ENCODE measurements around the gene KRTAP5-10.
"Not testable (repeated sequence)": the region's sequence is repeated elsewhere in the genome, so short reads cannot be mapped to it uniquely, and the experiment has no call there.

The KRTAP5-10 gene

GRCh38 chr11:71572811-71573210 is 7.4 kb downstream of the KRTAP5-10 start:
- DNase-seq (ENCODE audit: low spot score), result no peak

GRCh38 chr11:71574418-71574817 is 9.1 kb downstream of the KRTAP5-10 start:
- no peak for DNase-seq (ENCODE audit: low spot score)

- no peak for DNase-seq (ENCODE audit: low spot score)
Observed at GRCh38 chr11:71575723-71576424, 10.5 kb downstream of the KRTAP5-10 start.

GRCh38 chr11:71576688-71577465 is 11.5 kb downstream of the KRTAP5-10 start:
- DNase-seq (ENCODE audit: low spot score), result not testable (repeated sequence)

- no peak for DNase-seq (ENCODE audit: low spot score)
Observed at GRCh38 chr11:71577469-71578004, 12.2 kb downstream of the KRTAP5-10 start.

- DNase-seq (ENCODE audit: low spot score), result not testable (repeated sequence)
Observed at GRCh38 chr11:71579513-71579912, 14.2 kb downstream of the KRTAP5-10 start.

- peak; percentile 79 for DNase-seq (ENCODE audit: low spot score)
Observed at GRCh38 chr11:71580057-71581003, 15.0 kb downstream of the KRTAP5-10 start.

- no peak for DNase-seq (ENCODE audit: low spot score)
Observed at GRCh38 chr11:71581826-71582225, 16.5 kb downstream of the KRTAP5-10 start.

GRCh38 chr11:71582309-71582895 is 17.0 kb downstream of the KRTAP5-10 start, which contains the start of gene KRTAP5-11:
Gene KRTAP5-11, minus strand, starts transcription at chr11:71582875. Its CDS starts 38 bp downstream, at chr11:71582837.
- DNase-seq (ENCODE audit: low spot score), result no peak

GRCh38 chr11:71582969-71583368 is 17.6 kb downstream of the KRTAP5-10 start:
- DNase-seq (ENCODE audit: low spot score), result not testable (repeated sequence)

- not testable (repeated sequence) for DNase-seq (ENCODE audit: low spot score)
Observed at GRCh38 chr11:71585673-71586072, 20.3 kb downstream of the KRTAP5-10 start.

- DNase-seq (ENCODE audit: low spot score), result not testable (repeated sequence)
Observed at GRCh38 chr11:71588314-71588713, 23.0 kb downstream of the KRTAP5-10 start.

- not testable (repeated sequence) for DNase-seq (ENCODE audit: low spot score)
Observed at GRCh38 chr11:71588822-71589545, 23.6 kb downstream of the KRTAP5-10 start.

- DNase-seq (ENCODE audit: low spot score), result not testable (repeated sequence)
Observed at GRCh38 chr11:71589546-71589920, 24.2 kb downstream of the KRTAP5-10 start.

- DNase-seq (ENCODE audit: low spot score), result not testable (repeated sequence)
Observed at GRCh38 chr11:71603221-71603620, 37.9 kb downstream of the KRTAP5-10 start.

- DNase-seq (ENCODE audit: low spot score), result not testable (repeated sequence)
Observed at GRCh38 chr11:71604798-71605488, 39.6 kb downstream of the KRTAP5-10 start.

GRCh38 chr11:71606853-71607519 is 41.6 kb downstream of the KRTAP5-10 start:
- not testable (repeated sequence) for DNase-seq (ENCODE audit: low spot score)

GRCh38 chr11:71607520-71608216 is 42.3 kb downstream of the KRTAP5-10 start:
- DNase-seq (ENCODE audit: low spot score), result not testable (repeated sequence)

GRCh38 chr11:71608272-71608671 is 42.9 kb downstream of the KRTAP5-10 start:
- not testable (repeated sequence) for DNase-seq (ENCODE audit: low spot score)

All from AG08395 (cell line).